OCI-LY7 (cell line): Measurements from ENCODE around the gene DKK1. TPM values are rescaled to one million over a fixed set of nuclear protein-coding genes. Genes with fewer than 3 reads are reported as not detected.

ENCODE experiments used
- BruUV-seq: library from RNA; stranded (reverse); fragments of 400-500 nt; replicated peaks from 2 replicates; lab custom pipeline; 2021; lab: Mats Ljungman, UMichigan
- CTCF ChIA-PET: fragments of 300-600 bp; sonication (Branson Sonifier 250); formaldehyde crosslinking; loops from one replicate; lab custom pipeline; 2022; ENCODE audit warnings: antibody characterized with exemption; ENCODE audit not compliant: unreplicated experiment; lab: Charles Lee
- POLR2A ChIA-PET: fragments of 300-600 bp; sonication (Branson Sonifier 250); formaldehyde crosslinking; loops from one replicate; lab custom pipeline; 2022; ENCODE audit warnings: antibody characterized with exemption; lab: Charles Lee
- DNase-seq: peaks from one replicate; pipeline ENCODE4 v3.0.0-alpha.2; 2015; ENCODE audit warnings: low spot score
- H2AFZ ChIP-seq: fragments of 200-600 bp; sonication (generic), shearing (Covaris generic); 2 replicates; pipeline ENCODE4 v1.6.1; 2014; ENCODE audit warnings: mild to moderate bottlenecking, antibody characterized with exemption, low read length, moderate library complexity
- H3K27ac ChIP-seq: fragments of 200-600 bp; sonication (generic); 2 replicates; pipeline ENCODE4 v1.5.1; 2014; ENCODE audit warnings: mixed run types, low read depth, mild to moderate bottlenecking, moderate library complexity, low read length, inconsistent platforms; ENCODE audit not compliant: poor library complexity, severe bottlenecking
- H3K36me3 ChIP-seq: fragments of 200-600 bp; sonication (generic); 2 replicates; pipeline ENCODE4 v1.6.1; 2014; ENCODE audit warnings: mild to moderate bottlenecking, antibody characterized with exemption, low read length, moderate library complexity, mixed read lengths; ENCODE audit not compliant: insufficient read depth
- H3K4me1 ChIP-seq: fragments of 200-600 bp; sonication (generic); 2 replicates; pipeline ENCODE4 v1.5.1; 2014; ENCODE audit warnings: mild to moderate bottlenecking, low read length; ENCODE audit not compliant: insufficient read depth, poor library complexity, severe bottlenecking
- H3K4me2 ChIP-seq: fragments of 200-600 bp; sonication (generic); 2 replicates; pipeline ENCODE4 v1.6.1; 2014; ENCODE audit warnings: mild to moderate bottlenecking, low read length
- H3K4me3 ChIP-seq: fragments of 200-600 bp; sonication (generic); 2 replicates; pipeline ENCODE4 v1.5.1; 2014; ENCODE audit warnings: mild to moderate bottlenecking, low read depth, low read length; ENCODE audit not compliant: poor library complexity, severe bottlenecking
- H3K79me2 ChIP-seq: fragments of 200-600 bp; sonication (generic); 2 replicates; pipeline ENCODE4 v1.6.1; 2016; ENCODE audit warnings: low read depth, mild to moderate bottlenecking, low read length, moderate library complexity, mixed read lengths; ENCODE audit not compliant: insufficient read depth
- H3K9me2 ChIP-seq: fragments of 200-600 bp; sonication (generic); 2 replicates; pipeline ENCODE4 v1.6.1; 2016; ENCODE audit warnings: mild to moderate bottlenecking, low read length, mixed read lengths; ENCODE audit not compliant: insufficient read depth
- H3K9me3 ChIP-seq: fragments of 200-600 bp; sonication (generic); 2 replicates; pipeline ENCODE4 v1.6.1; 2014; ENCODE audit warnings: mild to moderate bottlenecking, mixed run types, low read length, mixed read lengths
- H4K20me1 ChIP-seq: fragments of 200-600 bp; sonication (generic); 2 replicates; pipeline ENCODE4 v1.6.1; 2014; ENCODE audit warnings: mild to moderate bottlenecking, antibody characterized with exemption, low read length, moderate library complexity, mixed read lengths; ENCODE audit not compliant: insufficient read depth
- EZH2phosphoT487 ChIP-seq: fragments of 200-600 bp; sonication (generic); IDR thresholded peaks from 2 replicates; pipeline ENCODE4 v1.6.1; 2018; ENCODE audit warnings: low read depth, borderline replicate concordance, mild to moderate bottlenecking, mixed run types, antibody characterized with exemption, low read length, moderate library complexity, mixed read lengths
- intact Hi-C: fragments of 100-400 bp; cut with micrococcal nuclease; formaldehyde crosslinking; loops from one replicate; pipeline ENCODE4 v1.10.0; 2022; ENCODE audit not compliant: unreplicated experiment
- total RNA-seq, 2 experiments: library from RNA; depleted of rRNA in 1 of 2; stranded (reverse); fragments of >200 nt in 1 of 2; shearing (Covaris generic) in 1 of 2; gene quantifications; 2 replicates each; pipeline ENCODE4 v1.2.3, GENCODE V29; 2014 to 2022
- TF ChIP-seq, protein P1 (sequence below): fragments of 200-600 bp; sonication (generic); conservative IDR thresholded peaks from 2 replicates; pipeline ENCODE4 v1.5.1; 2014; ENCODE audit warnings: mild to moderate bottlenecking, antibody characterized with exemption, low read length, moderate library complexity, mixed read lengths

Gene DKK1
- total RNA-seq, 2 experiments from 2014 or later = not detected

DNA sequence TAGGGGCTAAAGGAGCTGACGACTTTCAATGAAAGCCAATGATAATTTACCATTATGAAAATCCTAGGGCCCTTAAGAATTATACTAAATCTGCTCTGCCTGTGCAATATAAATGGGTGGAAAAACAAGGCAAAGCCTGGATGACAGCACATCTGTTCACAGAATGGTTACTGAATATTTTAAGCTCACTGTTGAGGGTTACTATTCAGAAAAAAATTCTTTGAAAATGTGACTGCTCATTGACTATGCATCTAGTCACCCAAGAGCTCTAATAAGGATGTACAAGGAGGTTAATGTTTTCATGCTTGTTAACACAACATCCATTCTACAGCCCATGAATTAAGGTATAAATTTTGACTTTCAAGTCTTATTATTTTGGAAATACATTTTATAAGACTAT, 8.9 kb downstream of the DKK1 start:
- no peak for TF ChIP-seq EZH2phosphoT487
- TF ChIP-seq, protein P1, sequence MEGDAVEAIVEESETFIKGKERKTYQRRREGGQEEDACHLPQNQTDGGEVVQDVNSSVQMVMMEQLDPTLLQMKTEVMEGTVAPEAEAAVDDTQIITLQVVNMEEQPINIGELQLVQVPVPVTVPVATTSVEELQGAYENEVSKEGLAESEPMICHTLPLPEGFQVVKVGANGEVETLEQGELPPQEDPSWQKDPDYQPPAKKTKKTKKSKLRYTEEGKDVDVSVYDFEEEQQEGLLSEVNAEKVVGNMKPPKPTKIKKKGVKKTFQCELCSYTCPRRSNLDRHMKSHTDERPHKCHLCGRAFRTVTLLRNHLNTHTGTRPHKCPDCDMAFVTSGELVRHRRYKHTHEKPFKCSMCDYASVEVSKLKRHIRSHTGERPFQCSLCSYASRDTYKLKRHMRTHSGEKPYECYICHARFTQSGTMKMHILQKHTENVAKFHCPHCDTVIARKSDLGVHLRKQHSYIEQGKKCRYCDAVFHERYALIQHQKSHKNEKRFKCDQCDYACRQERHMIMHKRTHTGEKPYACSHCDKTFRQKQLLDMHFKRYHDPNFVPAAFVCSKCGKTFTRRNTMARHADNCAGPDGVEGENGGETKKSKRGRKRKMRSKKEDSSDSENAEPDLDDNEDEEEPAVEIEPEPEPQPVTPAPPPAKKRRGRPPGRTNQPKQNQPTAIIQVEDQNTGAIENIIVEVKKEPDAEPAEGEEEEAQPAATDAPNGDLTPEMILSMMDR = no peak
- Histone ChIP-seq H3K27ac (no peak overlapping the region), H3K79me2 (no peaks in the 10 kb centered on the region), H3K36me3 (no peaks in the 10 kb centered on the region), H3K9me3 (no peaks in the 10 kb centered on the region), H3K9me2 (no peaks in the 10 kb centered on the region), H2AFZ (no peak overlapping the region), H3K4me2 (no peak overlapping the region), H3K4me3 (no peak overlapping the region), H4K20me1 (no peaks in the 10 kb centered on the region), H3K4me1 (no peaks in the 10 kb centered on the region)
- BruUV-seq = no TSS peak
- intact Hi-C loops = no loop called here
- CTCF ChIA-PET = no interaction called here
- DNase-seq = no peak
- POLR2A ChIA-PET = no interaction called here

DNA sequence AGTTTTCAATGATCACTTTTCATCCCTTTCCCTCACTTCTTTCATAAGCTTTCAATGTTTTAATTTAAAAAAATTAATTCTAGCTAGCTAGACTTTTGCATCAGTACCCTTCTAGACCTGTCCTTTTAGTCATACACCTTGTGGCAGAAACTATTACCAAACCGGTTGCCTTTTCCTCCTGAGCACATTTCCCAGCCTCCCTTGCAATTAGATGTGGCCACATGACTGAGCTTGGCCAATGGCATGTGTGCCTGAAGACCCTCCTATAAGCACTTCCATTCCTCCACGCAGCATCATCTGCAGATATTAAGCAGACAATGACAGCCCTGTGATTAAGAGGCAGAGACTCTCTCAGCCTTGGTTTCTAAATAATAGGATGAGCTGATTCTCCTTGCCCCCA, 12.3 kb downstream of the DKK1 start:
- Histone ChIP-seq H3K27ac (no peak overlapping the region), H2AFZ (no peak overlapping the region), H3K36me3 (no peaks in the 10 kb centered on the region), H3K79me2 (no peaks in the 10 kb centered on the region), H4K20me1 (no peaks in the 10 kb centered on the region), H3K9me2 (no peaks in the 10 kb centered on the region), H3K9me3 (no peaks in the 10 kb centered on the region), H3K4me1 (no peaks in the 10 kb centered on the region), H3K4me2 (no peak overlapping the region), H3K4me3 (no peak overlapping the region)
- BruUV-seq = no TSS peak
- TF ChIP-seq EZH2phosphoT487 = no peak
- TF ChIP-seq, protein P1 = no peak
- intact Hi-C loops = no loop called here
- no peak for DNase-seq
- ChIA-PET POLR2A (interaction anchor here (0.7 to 0.8 kb wide), 2 partner anchors 9 to 176 kb away, joined by 3 read pairs; no protein-coding TSS in a partner anchor), CTCF (no interaction called here)

DNA sequence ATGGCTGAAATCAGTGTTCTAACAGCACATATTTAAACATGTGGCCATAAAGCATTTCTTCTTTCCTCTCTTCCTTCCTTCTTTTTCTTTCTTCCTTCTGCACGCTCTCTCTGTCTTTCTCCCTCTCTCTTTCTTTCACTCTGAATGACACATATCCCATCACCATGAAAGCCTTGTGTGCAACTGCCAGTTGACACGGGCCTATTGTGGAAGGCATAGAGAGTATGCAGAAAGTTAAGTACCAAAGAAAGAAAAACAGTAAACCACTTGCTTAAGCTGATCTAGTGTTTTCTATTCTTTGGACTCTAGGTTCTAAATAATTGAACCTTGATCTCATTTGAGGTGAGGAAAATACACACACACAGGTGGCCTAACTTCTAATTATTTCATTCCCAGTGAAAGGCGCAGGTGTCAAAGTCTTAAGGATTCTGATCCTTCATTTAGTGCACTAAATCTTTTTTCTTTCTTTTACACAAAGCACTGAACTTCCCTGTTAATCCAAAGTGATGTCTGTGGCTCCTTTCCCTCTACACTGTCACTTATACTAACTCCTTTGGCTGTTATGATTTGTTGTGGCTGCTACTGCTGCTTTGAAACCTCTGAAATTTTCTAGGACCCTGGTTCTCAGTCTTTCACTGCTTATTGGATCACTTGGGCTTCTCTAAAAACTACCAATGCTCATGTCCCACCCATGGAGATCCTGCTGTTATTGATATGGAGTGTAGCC, 17.7 kb downstream of the DKK1 start:
- Histone ChIP-seq H3K9me2 (no peaks in the 10 kb centered on the region), H3K27ac (no peak overlapping the region), H3K4me2 (no peak overlapping the region), H3K4me1 (no peaks in the 10 kb centered on the region), H4K20me1 (no peaks in the 10 kb centered on the region), H3K9me3 (no peaks in the 10 kb centered on the region), H3K36me3 (no peaks in the 10 kb centered on the region), H2AFZ (no peak overlapping the region), H3K4me3 (no peak overlapping the region), H3K79me2 (no peaks in the 10 kb centered on the region)
- no peak for DNase-seq
- ChIA-PET CTCF (no interaction called here), POLR2A (interaction anchor here (0.7 kb wide), 1 partner anchor 185 kb away, joined by 3 read pairs; no protein-coding TSS in a partner anchor)
- TF ChIP-seq EZH2phosphoT487 = no peak
- TF ChIP-seq, protein P1 = no peak
- intact Hi-C loops = no loop called here
- no TSS peak for BruUV-seq
